Astrocyte of the spinal cord (primary cell): ENCODE results near the gene CLASP2.
"Not testable (repeated sequence)": the region's sequence is repeated elsewhere in the genome, so short reads cannot be mapped to it uniquely, and the experiment has no call there.

Experiments
- DNase-seq: peaks from one replicate; pipeline ENCODE4 v3.0.0; 2011; ENCODE audit warnings: low read depth, low spot score
- H3K4me3 ChIP-seq: 2 replicates; pipeline ENCODE4 v1.5.1; 2011; ENCODE audit warnings: low read depth, mild to moderate bottlenecking, low read length, moderate library complexity
- CTCF ChIP-seq: IDR thresholded peaks from 2 replicates; pipeline ENCODE4 v1.5.1; 2012; ENCODE audit warnings: low read depth, mild to moderate bottlenecking, low read length, inconsistent platforms
- in situ Hi-C: cut with HindIII; loops from 2 replicates; pipeline ENCODE4 v1.10.0; 2017; ENCODE audit warnings: low sequenced_read_pairs

CLASP2 gene

GRCh38 chr3:33658991-33659848, 58.8 kb downstream of the CLASP2 start:
- peak overlapping the region; percentile 38 for H3K4me3 ChIP-seq
- in situ Hi-C loops, result no loop called here
- peak; percentile 89 for DNase-seq
- no peak for TF ChIP-seq CTCF

GRCh38 chr3:33658621-33658990, 59.4 kb downstream of the CLASP2 start:
- no peak for DNase-seq
- peak overlapping the region; percentile 38 for H3K4me3 ChIP-seq
- no peak for TF ChIP-seq CTCF
- in situ Hi-C loops, result no loop called here

- no peak overlapping the region for H3K4me3 ChIP-seq
- DNase-seq, result no peak
- in situ Hi-C loops, result no loop called here
- TF ChIP-seq CTCF, result no peak
Measured at GRCh38 chr3:33658039-33658438, 60.0 kb downstream of the CLASP2 start.

- no peak for TF ChIP-seq CTCF
- H3K4me3 ChIP-seq, result no peak overlapping the region
- in situ Hi-C loops, result no loop called here
- no peak for DNase-seq
Measured at GRCh38 chr3:33652736-33653135, 65.3 kb downstream of the CLASP2 start.

GRCh38 chr3:33651101-33651500, 67.0 kb downstream of the CLASP2 start:
- in situ Hi-C loops, H3K4me3 ChIP-seq, DNase-seq: not testable (repeated sequence)

- no peak for DNase-seq
- no peak for TF ChIP-seq CTCF
- in situ Hi-C loops, result no loop called here
- H3K4me3 ChIP-seq, result no peak overlapping the region
Measured at GRCh38 chr3:33650495-33650894, 67.6 kb downstream of the CLASP2 start.

- no peak overlapping the region for H3K4me3 ChIP-seq
- DNase-seq, result no peak
- in situ Hi-C loops, result no loop called here
- no peak for TF ChIP-seq CTCF
Measured at GRCh38 chr3:33648793-33649192, 69.3 kb downstream of the CLASP2 start.
